Ovary (tissue), 3 donors: ENCODE data around the gene WDR6.

Source experiments
- EP300 ChIP-seq: sonication (generic); formaldehyde crosslinking; IDR thresholded peaks from one replicate; pipeline ENCODE4 v1.6.1; 2017; ENCODE audit warnings: antibody characterized with exemption
- POLR2A ChIP-seq: fragments of 450-650 bp; IDR thresholded peaks from one replicate; pipeline ENCODE4 v1.6.1; 2017; ENCODE audit warnings: antibody characterized with exemption, mild to moderate bottlenecking, moderate library complexity
- TF ChIP-seq, protein P1 (sequence below), 3 donors: fragments of 450-650 bp in 2 of 3; fragments of 200-600 bp in 1 of 3; IDR thresholded peaks; one replicate each; pipeline versions ENCODE4 v1.5.1 to v1.8.0; 2016 to 2022; ENCODE audit warnings: antibody characterized with exemption in 3 of 3, mild to moderate bottlenecking in 1 of 3
- donor health status: DM: no; HTN: no; CAD: no.

DNA sequence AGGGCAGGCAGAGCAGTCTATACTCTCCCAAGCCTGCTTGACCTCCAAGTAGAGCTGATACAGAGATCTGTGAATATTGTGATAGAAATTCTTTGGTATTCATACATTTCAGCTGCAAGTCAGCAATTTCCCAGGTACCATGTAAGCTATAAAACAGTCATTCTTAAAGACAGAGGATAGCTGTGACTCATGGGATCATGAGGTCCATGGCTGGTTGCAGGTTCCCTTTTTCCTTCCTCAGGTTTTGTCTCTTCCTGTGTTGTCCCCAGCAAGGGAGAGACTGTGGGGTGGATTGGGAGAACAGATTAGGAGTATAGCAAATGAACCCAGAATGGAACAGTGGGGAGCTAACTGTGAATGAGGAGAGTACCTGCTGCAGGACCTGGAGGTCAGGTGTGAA is 22.5 kb upstream of the WDR6 start:
- TF ChIP-seq, protein P1, sequence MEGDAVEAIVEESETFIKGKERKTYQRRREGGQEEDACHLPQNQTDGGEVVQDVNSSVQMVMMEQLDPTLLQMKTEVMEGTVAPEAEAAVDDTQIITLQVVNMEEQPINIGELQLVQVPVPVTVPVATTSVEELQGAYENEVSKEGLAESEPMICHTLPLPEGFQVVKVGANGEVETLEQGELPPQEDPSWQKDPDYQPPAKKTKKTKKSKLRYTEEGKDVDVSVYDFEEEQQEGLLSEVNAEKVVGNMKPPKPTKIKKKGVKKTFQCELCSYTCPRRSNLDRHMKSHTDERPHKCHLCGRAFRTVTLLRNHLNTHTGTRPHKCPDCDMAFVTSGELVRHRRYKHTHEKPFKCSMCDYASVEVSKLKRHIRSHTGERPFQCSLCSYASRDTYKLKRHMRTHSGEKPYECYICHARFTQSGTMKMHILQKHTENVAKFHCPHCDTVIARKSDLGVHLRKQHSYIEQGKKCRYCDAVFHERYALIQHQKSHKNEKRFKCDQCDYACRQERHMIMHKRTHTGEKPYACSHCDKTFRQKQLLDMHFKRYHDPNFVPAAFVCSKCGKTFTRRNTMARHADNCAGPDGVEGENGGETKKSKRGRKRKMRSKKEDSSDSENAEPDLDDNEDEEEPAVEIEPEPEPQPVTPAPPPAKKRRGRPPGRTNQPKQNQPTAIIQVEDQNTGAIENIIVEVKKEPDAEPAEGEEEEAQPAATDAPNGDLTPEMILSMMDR (IDR thresholded peaks at IDR 0.05) = no peak
- TF ChIP-seq POLR2A (no peak), EP300 (no peak)
